GM18517 (cell line): ENCODE results near the gene VWC2L.

Experiments
- ATAC-seq: cut with Tn5 transposase; IDR thresholded peaks from one replicate; pipeline ENCODE4 v1.9.1; 2021; ENCODE audit warnings: mild to moderate bottlenecking, moderate library complexity; ENCODE audit not compliant: unreplicated experiment

Gene VWC2L

GRCh38 chr2:214579035-214579434, 168.2 kb downstream of the VWC2L start:
- no peak for ATAC-seq

- no peak for ATAC-seq
Measured at GRCh38 chr2:214587442-214587841, 176.6 kb downstream of the VWC2L start.

- no peak for ATAC-seq
Measured at GRCh38 chr2:214591366-214591765, 180.5 kb downstream of the VWC2L start.

GRCh38 chr2:214592011-214592410, 181.2 kb downstream of the VWC2L start:
- ATAC-seq = no peak

- ATAC-seq = no peak
Measured at GRCh38 chr2:214593727-214594126, 182.9 kb downstream of the VWC2L start.

- no peak for ATAC-seq
Measured at GRCh38 chr2:214601852-214602633, 191.2 kb downstream of the VWC2L start.

GRCh38 chr2:214604861-214605260, 194.0 kb downstream of the VWC2L start:
- ATAC-seq = no peak

GRCh38 chr2:214607051-214607450, 196.2 kb downstream of the VWC2L start:
- no peak for ATAC-seq

- no peak for ATAC-seq
Measured at GRCh38 chr2:214611015-214611414, 200.2 kb downstream of the VWC2L start.

GRCh38 chr2:214624166-214624760, 213.4 kb downstream of the VWC2L start:
- no peak for ATAC-seq

GRCh38 chr2:214628091-214628490, 217.2 kb downstream of the VWC2L start:
- no peak for ATAC-seq
